Activated CD8-positive, alpha-beta memory T cell treated with anti-CD3 and anti-CD28 coated beads for 1 hour (primary cell): ENCODE data around the gene CD83.

ENCODE experiments used
- DNase-seq, 2 donors: peaks; one replicate each; pipeline ENCODE4 v3.0.0-alpha.2; 2020; ENCODE audit warnings: low read depth in 1 of 2; ENCODE audit errors: extremely low read depth in 1 of 2

The CD83 gene

GRCh38 chr6:14091339-14091978, 26.1 kb upstream of the CD83 start:
- no peak for DNase-seq

GRCh38 chr6:14092316-14092715, 25.3 kb upstream of the CD83 start:
- DNase-seq, result no peak

GRCh38 chr6:14092838-14093789, 24.5 kb upstream of the CD83 start:
- no peak for DNase-seq

- DNase-seq, result no peak
Observed at GRCh38 chr6:14094721-14095120, 22.9 kb upstream of the CD83 start.

GRCh38 chr6:14095437-14095836, 22.1 kb upstream of the CD83 start:
- DNase-seq, result no peak

DNA sequence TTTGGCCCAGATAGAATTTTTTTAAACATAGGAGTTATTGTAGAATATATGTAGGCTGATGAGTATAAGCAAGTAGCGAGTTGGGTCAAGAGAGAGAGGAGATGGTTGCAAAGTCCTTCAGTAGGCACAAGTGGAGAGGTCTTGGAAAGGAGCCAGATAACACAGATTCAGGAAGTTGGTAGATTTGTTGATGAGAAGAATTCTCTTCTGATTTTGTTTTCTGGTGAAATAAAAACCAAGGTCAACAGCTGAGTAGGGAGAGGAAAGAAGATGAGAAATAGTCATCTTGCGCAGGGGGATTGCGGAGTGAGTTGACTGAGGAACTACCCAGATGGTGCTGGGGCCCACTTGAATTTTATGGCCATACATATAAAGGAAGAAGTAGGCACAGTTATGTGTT, 17.4 kb upstream of the CD83 start:
- no peak for DNase-seq

DNA sequence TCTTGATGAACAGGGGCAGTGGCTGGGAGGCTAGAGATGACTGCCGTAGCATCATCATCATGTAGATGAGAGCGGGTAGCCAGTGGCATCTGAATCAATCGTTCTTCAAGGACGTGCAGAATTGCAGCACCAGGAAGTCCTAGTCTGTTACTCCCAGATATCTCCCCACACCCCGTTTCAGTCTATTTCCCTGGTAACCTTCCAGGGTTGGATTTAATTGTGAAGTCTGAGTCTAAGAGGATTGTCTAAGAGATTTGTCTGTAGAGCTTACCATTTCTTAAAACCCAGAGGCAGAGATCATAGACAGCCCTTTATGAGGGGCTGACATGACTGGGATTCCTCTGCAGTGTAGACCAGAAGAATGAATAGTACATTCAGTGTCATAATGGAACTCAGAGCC, 16.6 kb upstream of the CD83 start:
- DNase-seq, result no peak

DNA sequence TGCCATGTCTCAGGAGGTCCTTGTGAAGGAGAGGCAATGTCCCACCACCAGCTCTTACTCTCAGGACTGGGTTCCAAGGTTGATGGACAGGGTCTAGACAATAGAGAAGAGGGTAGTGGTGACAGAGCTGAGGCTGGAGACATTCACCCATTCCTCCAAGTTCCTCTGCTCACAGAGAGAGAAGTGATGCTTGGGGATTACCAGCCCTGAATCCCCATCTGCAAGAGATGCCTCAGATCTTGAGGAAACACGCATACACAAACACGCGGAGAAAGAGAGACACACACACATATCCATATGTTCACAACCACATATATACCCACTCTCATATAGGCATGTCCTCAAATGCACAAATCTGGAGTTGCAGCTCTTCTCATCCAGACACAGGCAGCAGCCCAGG, 15.2 kb upstream of the CD83 start:
- DNase-seq, result no peak

- DNase-seq, result no peak
Observed at GRCh38 chr6:14105547-14105946, 12.0 kb upstream of the CD83 start.

GRCh38 chr6:14107000-14107399, 10.6 kb upstream of the CD83 start:
- no peak for DNase-seq

- DNase-seq, result no peak
Observed at GRCh38 chr6:14107711-14108494, 9.7 kb upstream of the CD83 start.

DNA sequence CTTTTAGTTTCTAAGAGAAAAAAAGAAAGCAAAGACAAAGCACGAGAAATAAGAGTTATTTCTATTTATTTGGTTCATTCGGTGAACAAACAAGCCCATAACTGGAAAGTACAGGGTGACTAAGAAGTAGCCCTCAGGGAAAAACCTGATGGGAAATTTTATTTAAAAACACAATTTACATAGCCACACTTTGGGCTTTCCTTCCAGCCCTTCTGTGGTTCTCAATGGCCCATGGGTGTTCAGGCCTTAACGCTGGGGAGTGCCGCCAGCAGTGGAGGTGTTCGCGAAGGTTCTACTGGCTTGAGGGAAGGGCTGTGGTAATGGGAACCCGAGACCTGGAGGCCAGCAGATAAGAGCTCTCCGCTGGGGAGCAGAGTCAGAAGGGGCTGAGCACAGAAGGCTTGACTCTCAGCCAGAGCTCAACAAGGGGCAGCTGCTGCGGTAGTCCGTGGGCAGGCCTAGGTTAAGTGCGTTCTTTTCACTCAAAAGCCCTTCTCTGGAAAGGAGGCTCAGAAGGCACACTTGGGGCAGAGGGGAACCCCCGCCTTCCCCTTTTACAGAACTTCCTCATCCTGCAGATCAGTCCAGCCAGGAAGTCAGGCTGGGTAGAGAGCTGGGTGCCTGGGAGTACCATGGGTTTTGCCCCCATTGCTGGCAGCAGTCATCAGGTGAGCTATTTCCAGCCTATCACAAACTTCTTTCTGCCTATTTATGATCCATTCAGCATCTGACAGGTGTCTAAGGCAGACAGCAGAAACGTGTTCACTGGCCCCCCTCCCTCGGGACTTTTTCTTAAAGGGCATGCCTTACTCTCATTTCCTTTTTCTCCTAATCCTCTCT, 8.8 kb upstream of the CD83 start:
- DNase-seq, result no peak

DNA sequence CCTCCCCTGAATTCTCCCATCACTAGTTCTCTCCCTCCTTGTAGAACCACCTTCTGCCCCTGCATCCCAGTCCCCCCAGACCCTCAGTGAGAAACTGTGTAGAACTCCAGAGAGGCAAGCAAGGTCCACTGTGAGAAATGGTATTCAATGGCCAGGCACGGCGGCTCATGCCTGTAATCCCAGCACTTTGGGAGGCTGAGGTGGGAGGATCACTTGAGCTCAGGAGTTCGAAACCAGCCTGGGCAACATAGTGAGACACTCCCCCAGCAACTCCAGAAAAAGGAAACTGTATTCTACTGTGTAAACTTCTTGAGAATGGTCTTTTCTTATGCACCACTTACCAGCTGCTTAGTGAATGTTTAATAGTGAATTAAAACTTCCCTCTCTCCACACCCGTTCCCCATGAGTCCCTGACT, 8.2 kb upstream of the CD83 start:
- DNase-seq, result no peak

- no peak for DNase-seq
Observed at GRCh38 chr6:14110001-14110818, 7.4 kb upstream of the CD83 start.

DNA sequence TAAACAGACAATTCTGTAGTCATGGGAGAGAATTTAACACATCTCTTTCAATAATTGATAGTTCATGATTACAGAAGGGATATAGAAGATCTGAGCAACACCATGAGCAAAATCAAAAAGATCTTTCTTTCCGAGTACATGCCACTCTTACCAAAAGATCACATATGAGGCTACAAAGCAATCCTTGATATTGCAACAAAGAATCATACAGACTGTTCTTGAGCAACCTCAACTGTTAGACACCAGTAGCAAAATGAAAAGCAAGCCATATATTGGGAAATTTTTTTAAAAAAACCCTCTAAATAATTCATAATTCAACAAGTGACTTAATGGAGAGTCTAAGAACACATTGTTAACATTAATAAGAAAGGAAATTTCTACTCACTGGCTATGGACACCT, 3.6 kb upstream of the CD83 start:
- DNase-seq, result no peak

- DNase-seq, result no peak
Observed at GRCh38 chr6:14118091-14118439, 493 bp downstream of the CD83 start.

GRCh38 chr6:14118446-14118845, 874 bp downstream of the CD83 start:
- no peak for DNase-seq

DNA sequence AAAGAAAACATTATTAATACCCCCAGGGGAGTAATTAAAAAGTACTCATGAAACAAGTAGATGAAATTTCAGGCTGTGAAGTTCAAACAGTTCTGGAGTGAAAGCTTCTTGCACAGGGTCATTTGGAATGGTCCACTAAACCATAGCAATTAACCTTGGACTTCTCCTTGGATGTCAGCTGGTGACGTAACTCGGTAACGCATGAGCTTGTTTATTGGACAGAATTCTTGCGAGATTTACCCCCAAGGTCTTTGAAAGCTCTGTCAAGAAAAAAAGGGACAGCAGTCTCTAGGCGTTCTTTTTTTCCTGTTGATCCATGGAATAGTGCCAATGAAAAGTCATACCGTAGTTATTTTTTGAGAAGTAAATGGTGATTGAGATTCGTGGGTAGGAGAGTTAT, 2.2 kb downstream of the CD83 start:
- DNase-seq, result no peak

- DNase-seq, result no peak
Observed at GRCh38 chr6:14120546-14120945, 3.0 kb downstream of the CD83 start.

DNA sequence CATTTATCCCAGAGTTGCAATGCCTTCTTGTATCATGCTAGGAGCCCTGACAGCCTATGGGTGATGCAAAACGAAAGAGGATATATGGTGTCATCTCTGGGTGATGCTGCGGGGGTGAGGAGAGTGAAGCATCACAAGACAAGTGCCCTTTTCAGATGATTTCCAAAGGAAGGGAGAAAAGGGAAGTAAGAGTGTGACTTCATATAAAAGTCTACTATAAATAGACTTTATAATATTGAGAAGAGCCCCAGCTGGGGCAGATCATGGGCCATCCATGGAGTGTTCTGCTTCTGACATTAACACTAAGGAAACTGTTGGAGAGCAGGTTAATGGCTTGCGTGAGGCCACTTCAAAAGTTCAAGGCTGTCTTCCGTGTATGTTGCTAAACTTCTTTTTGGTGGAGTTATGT, 4.4 kb downstream of the CD83 start:
- no peak for DNase-seq
